NOMO-1 treated with dmso at 0.1 percent for 144 hours (cell line): ENCODE results near the gene EHMT2.
"Not testable (repeated sequence)": the region's sequence is repeated elsewhere in the genome, so short reads cannot be mapped to it uniquely, and the experiment has no call there.

Experiments used
- DNase-seq: peaks from one replicate; lab custom pipeline; 2025; ENCODE audit not compliant: unreplicated experiment; lab: John Stamatoyannopoulos, UW

Gene EHMT2

GRCh38 chr6:31915756-31916155 is 18.3 kb upstream of the EHMT2 start:
- no peak for DNase-seq

GRCh38 chr6:31915351-31915750 is 17.9 kb upstream of the EHMT2 start:
- DNase-seq, result no peak

- no peak for DNase-seq
These were observed 14.5 kb upstream of the EHMT2 start for GRCh38 chr6:31911826-31912585.

GRCh38 chr6:31909298-31909697 is 11.8 kb upstream of the EHMT2 start:
- not testable (repeated sequence) for DNase-seq

- no peak for DNase-seq
These were observed 11.3 kb upstream of the EHMT2 start for GRCh38 chr6:31908791-31909190.

- not testable (repeated sequence) for DNase-seq
These were observed 10.8 kb upstream of the EHMT2 start for GRCh38 chr6:31908255-31908654.

GRCh38 chr6:31907158-31907813 is 9.8 kb upstream of the EHMT2 start:
- peak; percentile 79 for DNase-seq

GRCh38 chr6:31906727-31907126 is 9.2 kb upstream of the EHMT2 start:
- DNase-seq, result not testable (repeated sequence)

GRCh38 chr6:31906122-31906521 is 8.6 kb upstream of the EHMT2 start:
- no peak for DNase-seq

GRCh38 chr6:31905041-31905440 is 7.5 kb upstream of the EHMT2 start:
- no peak for DNase-seq

GRCh38 chr6:31903957-31904356 is 6.5 kb upstream of the EHMT2 start:
- DNase-seq, result no peak

- peak; percentile 75 for DNase-seq
These were observed 4.6 kb upstream of the EHMT2 start, which contains the start of gene ZBTB12 for GRCh38 chr6:31901953-31902643. Gene ZBTB12 (minus strand): TSS chr6:31902086. CDS start chr6:31901305, 781 bp downstream.

- no peak for DNase-seq
These were observed 4.0 kb upstream of the EHMT2 start for GRCh38 chr6:31901415-31901952.

- no peak for DNase-seq
These were observed 3.5 kb upstream of the EHMT2 start for GRCh38 chr6:31900917-31901414.

GRCh38 chr6:31899882-31900722 is 2.6 kb upstream of the EHMT2 start:
- DNase-seq, result no peak

- DNase-seq, result no peak
These were observed 1.7 kb upstream of the EHMT2 start for GRCh38 chr6:31899215-31899614.

- DNase-seq, result no peak
These were observed 999 bp upstream of the EHMT2 start for GRCh38 chr6:31898383-31899011.

- DNase-seq, result no peak
These were observed 464 bp downstream of the EHMT2 start for GRCh38 chr6:31896856-31897611.

GRCh38 chr6:31896493-31896855 is 1.0 kb downstream of the EHMT2 start:
- no peak for DNase-seq
